ENCODE measurements around the gene LDHA.

The LDHA gene

GRCh38 chr11:18394275-18394927, at the start of gene LDHA (continued):
- TF ChIP-seq ZNF639 (tag by site-specific recombination; IDR thresholded peaks at IDR 0.05) (peak; percentile 53; the same call in 1 of the 2 replicates), SETDB1 (IDR thresholded peaks at IDR 0.05; ENCODE audit: insufficient read length, low read length) (peak; percentile 50), ZNF184 (tag by site-specific recombination; IDR thresholded peaks at IDR 0.05) (no peak), ATF2 (tag by site-specific recombination; IDR thresholded peaks at IDR 0.05; ENCODE audit: low read depth) (peak; percentile 87), ZNF626 (tag by site-specific recombination; IDR thresholded peaks at IDR 0.05) (no peak), ZBTB26 (tag by site-specific recombination; optimal IDR thresholded peaks at IDR 0.05) (peak; percentile 96), ZNF398 (tag by site-specific recombination; IDR thresholded peaks at IDR 0.05) (peak; percentile 91), ZNF513 (tag by site-specific recombination; IDR thresholded peaks at IDR 0.05) (no peak), ZNF561 (tag by site-specific recombination; IDR thresholded peaks at IDR 0.05; ENCODE audit: borderline replicate concordance) (no peak), ZNF169 (tag by site-specific recombination; IDR thresholded peaks at IDR 0.05) (no peak), FEZF1 (tag by site-specific recombination; IDR thresholded peaks at IDR 0.05) (no peak), GLI2 (tag by site-specific recombination; IDR thresholded peaks at IDR 0.05; ENCODE audit: borderline replicate concordance, low read depth) (no peak), PRDM2 (tag by site-specific recombination; IDR thresholded peaks at IDR 0.05; ENCODE audit: borderline replicate concordance) (no peak), EGR2 (tag by site-specific recombination; IDR thresholded peaks at IDR 0.05; ENCODE audit: low read depth) (peak; percentile 55; the same call in 1 of the 2 replicates), ZNF292 (tag by site-specific recombination; IDR thresholded peaks at IDR 0.05; ENCODE audit: borderline replicate concordance, low read depth) (no peak), ZNF148 (tag by site-specific recombination; IDR thresholded peaks at IDR 0.05; ENCODE audit: borderline replicate concordance) (no peak), BCL11B (tag by site-specific recombination; IDR thresholded peaks at IDR 0.05; ENCODE audit: low read depth) (no peak), ZNF2 (tag by site-specific recombination; IDR thresholded peaks at IDR 0.05) (peak; percentile 82), PBX3 (CRISPR knock-in tag; IDR thresholded peaks at IDR 0.05) (no peak), ZNF366 (tag by site-specific recombination; conservative IDR thresholded peaks at IDR 0.05) (no peak), ZNF530 (tag by site-specific recombination; IDR thresholded peaks at IDR 0.05; ENCODE audit: low read depth) (no peak)
